NCI-H128 (cell line): ENCODE results near the gene NOL9.
"Not testable (repeated sequence)": the region's sequence is repeated elsewhere in the genome, so short reads cannot be mapped to it uniquely, and the experiment has no call there.

ENCODE experiments used
- DNase-seq: peaks from one replicate; lab custom pipeline; 2025; ENCODE audit not compliant: unreplicated experiment; lab: John Stamatoyannopoulos, UW

The NOL9 gene

DNA sequence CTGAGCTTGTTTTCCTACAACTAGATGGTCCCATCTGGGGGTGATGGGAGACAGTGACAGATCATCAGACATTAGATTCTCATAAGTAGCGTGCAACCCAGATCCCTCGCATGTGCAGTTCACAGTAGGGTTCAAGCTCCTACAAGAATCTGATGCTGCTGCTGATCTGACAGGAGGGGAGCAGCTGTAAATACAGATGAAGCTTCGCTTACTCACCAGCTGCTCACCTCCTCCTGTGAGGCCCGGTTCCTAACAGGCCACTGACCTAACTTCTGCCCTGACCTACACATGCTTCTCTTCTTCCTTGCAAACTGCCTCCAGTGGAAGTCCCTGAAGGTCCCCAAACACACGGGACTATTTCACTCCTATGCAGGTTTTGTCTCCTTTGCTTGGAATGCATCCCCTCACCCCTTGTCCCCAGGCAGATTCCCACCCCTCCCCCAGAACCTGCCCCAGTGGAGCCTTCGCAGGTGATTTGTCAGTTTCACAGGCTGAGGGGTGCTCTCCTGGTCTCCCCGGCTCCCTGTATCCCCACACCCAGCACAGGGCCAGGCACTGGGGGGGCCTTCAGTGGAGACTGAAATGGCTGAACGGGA, 19.8 kb upstream of the NOL9 start:
- DNase-seq = no peak

DNA sequence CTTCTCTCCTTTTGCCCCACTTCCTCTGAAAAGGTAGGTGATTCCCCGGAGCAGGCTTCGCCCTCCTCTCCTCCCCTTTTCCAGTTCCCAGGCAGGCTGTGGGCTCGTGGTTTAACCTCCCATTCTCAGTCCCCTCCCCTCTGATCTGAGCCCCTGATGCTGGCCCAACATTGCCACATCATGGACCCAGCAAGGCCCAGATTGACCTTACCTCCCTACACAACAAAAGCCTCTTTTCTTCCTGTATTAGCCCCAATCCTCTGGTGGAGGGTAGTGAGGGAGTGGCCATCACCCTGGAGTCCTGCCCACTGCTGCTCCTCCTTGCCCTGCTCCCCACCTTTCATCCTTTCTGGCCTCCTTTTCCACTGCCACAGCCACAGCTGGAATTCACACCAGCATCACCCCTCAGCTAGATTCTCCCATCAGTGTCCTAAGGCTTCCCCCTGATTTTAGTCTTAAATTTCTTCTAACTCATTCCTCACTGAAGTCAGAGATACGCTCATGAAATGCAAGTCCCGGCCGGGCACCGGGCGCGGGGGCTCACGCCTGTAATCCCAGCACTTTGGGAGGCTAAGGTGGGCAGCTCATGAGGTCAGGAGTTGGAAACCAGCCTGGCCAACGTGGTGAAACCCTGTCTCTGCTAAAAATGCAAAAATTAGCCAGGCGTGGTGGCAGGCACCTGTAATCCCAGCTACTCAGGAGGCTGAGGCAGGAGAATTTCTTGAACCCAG, 18.5 kb upstream of the NOL9 start:
- DNase-seq = no peak

DNA sequence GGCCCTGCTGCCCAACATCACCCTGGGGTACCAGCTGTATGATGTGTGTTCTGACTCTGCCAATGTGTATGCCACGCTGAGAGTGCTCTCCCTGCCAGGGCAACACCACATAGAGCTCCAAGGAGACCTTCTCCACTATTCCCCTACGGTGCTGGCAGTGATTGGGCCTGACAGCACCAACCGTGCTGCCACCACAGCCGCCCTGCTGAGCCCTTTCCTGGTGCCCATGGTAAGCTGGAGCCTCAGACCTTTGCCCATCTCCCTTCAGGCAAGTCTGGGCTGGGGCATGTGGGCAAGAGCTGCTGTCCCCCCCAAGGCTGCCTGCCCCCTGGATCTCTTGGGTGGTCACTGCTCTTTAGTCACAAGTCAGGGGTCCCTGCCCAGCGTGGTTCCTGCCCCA, 16.7 kb upstream of the NOL9 start:
- DNase-seq = no peak

DNA sequence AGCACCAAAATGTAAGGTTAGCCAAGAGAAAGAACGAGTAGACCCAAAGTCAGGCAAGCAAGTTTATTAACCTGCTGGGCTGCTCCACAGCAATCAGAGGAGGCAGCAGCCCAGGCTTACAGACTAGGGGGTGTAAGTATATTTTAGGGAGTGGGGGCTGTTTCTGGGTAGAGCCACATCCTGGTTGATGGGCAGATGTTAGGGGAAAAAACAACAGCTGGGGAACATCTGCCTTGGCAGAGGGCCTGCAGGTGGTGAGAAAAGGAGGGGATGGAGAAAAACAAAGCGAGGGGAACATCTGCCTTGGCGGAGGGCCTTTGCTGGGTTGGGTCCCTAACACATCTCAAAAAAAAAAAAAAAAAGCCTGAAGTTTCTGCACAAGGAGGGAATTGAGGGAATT, 15.8 kb upstream of the NOL9 start:
- no peak for DNase-seq

DNA sequence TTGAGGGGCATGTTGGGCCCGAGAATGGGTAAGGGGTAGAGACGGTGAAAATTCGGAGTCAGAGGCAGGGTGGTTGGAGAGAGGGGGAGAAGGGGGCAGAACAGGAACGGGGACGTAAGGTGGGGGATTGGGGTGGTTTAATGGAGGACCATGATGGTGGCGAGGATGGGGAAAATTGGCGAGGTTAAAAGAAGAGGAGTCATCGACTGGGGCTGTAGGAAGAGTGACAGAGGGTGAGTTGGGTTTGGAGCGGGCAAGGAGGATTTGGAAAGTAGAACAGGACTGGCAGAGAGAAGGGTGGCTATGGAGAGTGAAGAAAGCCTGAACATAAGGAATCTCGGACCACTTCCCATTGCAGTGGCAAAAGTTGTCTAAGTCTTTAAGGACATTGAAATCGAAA, 14.7 kb upstream of the NOL9 start:
- DNase-seq = no peak

DNA sequence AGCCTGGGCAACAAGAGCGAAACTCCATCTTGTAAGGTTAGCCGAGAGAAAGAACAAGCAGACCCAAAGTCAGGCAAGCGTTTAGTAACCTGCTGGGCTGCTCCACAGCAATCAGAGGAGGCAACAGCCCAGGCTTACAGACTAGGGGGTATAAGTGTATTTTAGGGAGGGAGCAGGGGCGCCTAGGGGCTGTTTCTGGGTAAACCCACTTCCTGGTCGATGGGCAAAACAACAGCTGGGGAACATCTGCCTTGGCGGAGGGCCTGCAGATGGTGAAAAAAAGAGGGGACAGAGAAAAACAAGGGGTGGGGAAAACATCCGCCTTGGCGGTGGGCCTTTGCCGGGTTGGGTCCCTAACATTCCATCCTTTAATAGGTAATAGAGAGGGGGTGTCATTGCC, 6.0 kb upstream of the NOL9 start:
- DNase-seq = no peak

DNA sequence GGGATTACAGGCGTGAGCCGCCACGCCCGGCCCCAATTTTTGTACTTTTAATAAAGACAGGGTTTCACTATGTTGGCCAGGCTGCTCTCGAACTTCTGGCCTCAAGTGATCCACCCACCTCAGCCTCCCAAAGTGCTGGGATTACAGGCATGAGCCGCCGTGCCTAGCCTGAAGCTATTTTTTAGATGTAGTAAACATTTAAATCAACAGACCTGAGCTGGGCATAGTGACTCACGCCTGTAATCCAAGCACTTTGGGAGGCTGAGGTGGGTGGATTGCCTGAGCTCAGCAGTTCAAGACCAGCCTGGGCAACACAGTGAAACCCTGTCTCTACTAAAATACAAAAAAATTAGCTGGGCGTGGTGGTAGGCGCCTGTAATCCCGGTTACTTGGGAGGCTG, 4.8 kb upstream of the NOL9 start:
- not testable (repeated sequence) for DNase-seq

DNA sequence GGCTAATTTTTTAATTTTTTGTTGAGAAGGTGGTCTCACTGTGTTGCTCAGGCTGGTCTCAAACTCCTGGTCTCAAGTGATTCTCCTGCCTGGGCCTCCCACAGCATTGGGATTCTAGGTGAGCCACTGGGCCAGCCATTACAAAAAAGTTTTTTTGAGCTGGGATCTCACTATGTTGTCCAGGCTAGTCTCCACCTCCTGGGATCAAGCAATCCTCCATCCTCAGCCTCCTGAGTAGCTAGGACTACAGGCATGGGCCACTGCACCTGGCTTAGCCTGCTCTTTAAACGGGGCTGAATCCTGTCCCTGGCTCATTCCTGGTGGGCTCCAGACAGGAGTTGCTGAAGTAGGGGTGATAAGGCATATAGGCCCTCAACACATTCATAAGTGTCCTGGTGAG, 3.3 kb upstream of the NOL9 start:
- no peak for DNase-seq

DNA sequence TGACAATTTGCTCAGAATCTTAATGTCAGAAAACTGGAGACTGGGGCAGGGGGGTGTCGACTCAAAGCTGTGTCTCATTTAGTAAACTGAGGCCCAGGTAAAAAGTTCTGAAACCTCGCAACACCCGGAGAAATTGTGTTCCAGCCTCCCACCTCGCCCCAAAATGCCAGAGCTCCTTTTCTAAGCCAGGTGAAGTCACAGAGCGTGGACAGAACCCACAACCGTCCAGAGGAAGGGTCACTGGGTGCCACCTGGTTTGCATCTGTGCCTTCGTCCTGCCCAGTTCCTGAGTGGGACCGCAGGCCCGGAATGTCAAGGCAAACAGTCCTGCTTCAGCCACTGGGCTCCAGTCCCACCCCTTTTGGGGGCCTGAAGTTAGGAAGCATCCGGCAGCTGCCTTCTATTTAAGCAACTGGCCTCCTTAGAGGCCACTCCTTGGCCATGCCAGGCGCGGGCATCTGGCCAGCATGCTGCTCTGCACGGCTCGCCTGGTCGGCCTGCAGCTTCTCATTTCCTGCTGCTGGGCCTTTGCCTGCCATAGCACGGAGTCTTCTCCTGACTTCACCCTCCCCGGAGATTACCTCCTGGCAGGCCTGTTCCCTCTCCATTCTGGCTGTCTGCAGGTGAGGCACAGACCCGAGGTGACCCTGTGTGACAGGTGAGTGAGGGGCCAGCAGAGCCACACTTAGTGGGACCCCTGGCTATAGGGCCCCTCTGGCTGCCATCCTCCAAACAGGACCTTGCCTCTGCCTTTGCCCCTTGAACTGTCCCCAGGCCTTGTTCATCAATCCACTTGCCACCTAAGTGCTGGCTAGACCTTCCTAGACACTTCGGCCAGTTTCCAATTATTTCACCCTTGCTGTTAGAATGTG, 830 bp upstream of the NOL9 start, which contains the start of gene TAS1R1:
TAS1R1 (plus strand) TSS at position 401 of the 872 bp plus-strand sequence; CDS start at position 468, 67 bp downstream.
- no peak for DNase-seq

DNA sequence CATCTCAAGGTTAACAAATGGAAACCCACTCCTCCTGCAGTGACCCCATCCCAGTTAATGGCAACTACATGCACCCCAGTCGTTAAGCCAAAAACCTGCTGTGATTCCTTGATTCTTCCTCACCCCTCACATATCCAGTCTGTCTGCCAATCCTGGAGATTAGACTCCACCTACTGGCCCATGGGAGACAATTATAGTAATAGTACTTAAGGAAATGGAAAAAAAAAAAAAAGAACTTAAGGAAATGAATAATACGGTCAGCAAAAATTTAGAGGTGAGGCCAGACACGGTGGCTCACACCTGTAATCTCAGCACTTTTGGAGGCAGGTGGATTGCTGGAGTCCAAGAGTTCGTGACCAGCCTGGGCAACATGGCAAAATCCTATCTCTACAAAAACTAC, 7.0 kb downstream of the NOL9 start:
- DNase-seq = no peak

DNA sequence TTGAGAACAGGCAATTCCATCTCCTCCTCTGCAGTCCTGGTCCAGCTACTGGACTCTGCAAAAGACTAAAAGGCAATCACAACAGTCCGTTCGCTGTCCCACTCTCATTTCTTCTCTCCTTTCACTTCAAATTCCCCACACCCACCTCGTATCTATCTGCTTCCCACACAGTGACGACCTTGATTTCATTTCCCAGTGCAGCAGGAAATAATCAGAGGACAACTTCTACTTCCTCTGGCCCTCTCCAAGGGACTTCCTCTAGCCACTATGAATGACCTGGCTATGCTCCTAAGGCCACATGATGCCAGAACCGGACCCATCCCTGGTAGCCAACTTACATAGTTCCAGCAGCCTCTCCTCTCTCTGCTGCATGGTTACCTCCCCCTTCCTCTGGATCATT, 8.0 kb downstream of the NOL9 start:
- no peak for DNase-seq

DNA sequence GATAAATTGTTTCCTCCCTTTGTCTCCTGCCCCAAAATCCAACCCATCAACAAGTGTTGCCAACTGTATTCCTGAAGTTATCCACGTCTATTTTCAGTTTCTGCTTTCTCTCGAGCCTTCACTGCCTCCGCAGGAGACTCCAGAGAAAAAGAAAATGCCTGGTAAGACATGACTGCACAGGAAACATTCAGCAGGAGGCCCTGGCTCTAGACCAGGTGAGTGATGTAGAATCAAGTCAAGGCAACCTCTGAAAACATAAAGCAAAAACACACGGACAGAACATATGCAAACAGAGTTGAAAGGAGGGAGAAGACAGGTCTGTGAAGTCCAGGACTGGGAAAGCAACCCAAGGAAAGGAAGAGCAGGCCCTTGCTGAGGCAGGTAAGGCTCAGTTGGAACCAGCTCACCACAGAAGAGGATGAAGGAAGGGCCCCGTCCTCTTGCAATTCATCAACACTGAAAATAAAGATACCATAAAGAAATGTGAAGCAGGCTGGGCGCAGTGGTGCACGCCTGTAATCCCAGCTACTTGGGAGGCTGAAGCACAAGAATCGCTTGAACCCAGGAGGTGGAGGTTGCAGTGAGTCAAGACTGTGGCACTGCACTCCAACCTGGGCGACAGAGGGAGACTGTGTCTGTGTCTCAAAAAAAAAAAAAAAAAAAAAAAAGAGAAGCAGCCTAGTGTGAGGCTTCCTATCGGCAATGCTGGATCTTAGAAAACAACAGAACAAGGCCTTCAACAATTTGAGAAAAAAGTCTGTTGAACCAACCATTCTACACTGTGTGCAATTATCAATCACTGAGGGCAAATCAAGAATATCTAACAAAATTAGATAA, 8.8 kb downstream of the NOL9 start:
- no peak for DNase-seq

DNA sequence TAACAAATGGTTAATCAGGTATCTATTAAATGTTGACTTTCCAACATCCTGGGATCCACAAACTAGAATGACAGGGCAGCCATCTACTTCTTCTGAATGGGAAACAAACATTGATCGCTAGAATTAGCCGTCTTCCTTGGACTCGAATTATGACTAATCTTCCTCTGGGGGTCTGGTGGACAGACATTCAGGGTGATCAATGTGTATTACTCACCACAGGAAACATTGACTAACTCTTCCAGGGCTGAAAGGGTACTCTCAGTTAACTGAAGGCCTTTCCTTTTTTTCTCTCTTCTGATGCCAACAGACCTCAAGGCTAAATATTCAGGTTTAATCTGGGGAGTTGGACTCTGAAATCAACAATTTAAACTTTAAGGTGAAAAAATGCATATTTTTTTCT, 9.5 kb downstream of the NOL9 start:
- DNase-seq = no peak

DNA sequence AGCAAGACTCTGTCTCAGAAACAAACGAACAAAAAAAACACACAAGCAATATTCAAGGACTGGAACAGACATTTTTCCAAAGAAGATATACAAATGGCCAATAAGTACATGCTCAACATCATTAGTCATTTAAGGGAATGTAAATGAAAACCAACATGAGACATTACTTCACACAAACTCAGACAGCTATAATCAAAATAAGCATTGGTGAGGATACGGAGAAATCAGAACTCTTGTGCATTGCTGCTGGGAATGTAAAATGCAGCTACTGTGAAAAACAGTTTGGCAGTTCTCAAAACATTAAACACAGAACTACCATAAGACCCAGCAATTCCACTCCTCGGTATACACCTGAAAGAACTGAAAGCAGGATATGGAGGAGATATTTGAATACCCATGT, 15.4 kb downstream of the NOL9 start:
- no peak for DNase-seq

DNA sequence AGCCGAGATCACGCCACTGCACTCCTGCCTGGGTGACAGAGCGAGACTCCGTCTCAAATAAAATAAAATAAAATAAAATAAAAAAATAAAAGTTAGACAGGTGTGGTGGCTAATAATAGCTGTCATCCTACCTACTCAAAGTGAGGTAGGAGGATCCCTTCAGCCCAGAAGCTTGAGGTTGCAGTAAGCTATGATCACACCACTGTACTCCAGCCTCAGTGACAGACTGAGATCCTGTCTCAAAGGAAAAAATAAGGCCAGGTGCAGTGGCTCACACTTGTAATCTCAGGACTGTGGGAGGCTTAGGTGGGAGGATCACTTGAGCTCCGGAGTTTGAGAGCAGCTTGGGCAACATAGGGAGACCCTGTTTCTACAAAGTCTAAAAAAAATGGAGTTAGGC, 18.0 kb downstream of the NOL9 start:
- DNase-seq = no peak

DNA sequence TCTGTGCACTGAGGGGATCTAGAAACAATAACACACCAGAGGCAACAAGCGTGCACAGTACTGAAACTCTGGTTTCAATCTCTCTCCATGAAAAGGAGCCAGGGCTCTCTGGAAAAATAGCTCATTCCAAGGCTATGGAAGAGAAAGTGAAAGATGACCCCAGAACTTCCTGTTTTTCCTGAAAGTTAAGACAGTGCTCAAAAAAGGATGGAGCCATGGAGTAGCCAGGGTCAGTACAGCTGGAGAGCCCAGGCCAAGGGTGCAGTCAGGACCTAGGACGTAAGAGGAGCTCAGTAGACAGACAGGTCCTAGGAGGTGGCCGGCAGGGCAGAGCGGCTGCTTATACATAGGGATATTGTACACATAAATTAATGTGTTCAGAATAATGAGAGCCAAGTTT, 19.1 kb downstream of the NOL9 start:
- DNase-seq = no peak

DNA sequence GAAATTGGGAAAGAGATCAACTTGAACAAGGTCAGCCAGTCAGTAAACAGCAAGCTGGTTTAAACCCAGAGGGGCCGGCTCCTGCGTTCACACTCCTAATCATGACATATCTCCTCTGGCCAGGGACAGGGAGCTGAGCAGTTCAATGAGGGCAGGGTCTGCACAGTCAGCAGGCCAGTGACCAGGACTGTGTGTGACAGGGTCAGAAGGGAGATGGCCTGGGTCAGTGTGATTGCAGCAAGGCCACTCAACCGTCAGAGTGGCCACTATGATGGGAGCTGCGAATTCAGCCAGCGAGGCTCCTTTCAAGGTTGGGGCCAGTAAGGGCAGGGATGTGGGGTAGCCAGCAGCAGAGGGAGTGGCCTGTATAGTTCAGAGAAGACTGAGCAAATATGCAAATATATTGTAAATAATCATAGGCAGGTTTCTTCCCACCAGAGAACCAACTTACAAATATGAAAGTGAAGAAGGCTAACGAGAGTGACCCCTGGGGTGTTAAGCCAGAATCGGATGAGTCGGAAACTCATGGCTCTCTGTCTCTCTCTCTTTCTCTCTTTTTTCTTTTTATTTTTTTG, 20.0 kb downstream of the NOL9 start:
- no peak for DNase-seq

DNA sequence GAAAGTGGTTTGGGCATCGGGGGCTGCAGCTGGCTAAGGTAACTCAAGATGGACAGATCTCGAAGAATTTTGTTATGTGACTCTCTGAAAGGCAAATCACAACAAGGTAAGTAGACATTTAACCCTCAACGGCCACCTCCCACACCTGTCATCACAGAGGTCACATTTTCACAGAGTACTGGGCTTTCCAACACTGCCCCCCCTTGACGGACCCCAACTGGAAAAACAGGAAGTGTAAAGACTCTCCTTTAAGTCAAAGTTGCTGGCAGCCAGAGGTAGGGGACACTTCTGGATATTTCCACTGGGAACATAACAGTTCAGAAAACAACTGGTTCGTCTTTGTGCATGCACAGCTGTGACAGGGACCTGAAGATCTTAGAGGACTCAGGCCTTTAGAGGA, 22.3 kb downstream of the NOL9 start:
- DNase-seq = no peak

DNA sequence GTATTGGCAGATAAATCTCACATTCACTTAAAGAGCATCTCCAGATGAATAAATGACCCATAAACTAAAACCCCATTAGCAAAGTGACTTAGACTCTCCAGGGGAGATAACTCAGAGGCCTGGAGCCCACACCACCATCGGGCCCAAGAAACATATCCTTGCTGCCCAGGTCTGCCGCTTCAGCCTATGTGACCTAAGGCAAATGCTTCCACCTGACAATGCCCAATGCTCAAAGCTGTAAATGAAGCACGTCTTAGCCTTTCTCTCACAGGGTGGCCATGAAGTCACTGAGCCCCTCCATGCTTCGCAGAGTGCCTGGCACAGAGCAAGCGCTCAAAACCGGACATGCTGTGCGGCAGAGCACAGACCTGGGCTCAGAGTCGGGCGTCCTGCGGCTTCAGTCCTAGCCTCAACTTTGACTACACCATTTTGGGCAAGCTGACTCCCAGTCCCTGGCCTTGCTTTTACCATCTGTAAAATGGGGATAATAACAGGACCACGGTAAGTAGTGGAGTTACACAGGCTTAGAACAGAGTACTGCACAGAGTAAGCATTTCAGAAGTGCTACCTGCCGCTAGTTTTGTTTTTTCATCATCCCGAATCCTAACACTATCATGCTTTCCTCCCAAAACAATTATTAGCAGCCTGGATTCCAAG, 23.7 kb downstream of the NOL9 start:
- DNase-seq = no peak

DNA sequence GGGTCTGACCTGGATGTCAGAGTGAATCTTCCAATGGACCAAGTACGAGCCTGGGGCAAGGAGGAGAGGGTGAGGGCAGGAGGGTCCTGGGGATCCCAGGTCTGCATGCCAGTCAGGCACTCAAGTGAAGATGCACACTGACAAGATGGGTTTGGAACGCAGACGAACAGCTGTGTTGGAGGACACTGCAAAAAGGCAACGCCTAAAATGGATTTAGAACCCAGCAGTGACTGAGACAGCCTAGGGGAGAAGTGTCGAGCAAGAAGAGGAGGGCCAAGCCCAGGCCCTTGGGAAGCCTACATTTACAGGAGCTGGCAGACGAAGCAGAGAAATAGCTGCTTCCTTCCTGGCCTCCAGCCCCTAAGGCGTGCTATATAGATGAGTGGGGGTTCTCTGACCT, 25.8 kb downstream of the NOL9 start:
- DNase-seq = no peak
